Peyer's patch (tissue), 4 donors: ENCODE results near the gene ERICH6.

Source experiments
- CTCF ChIP-seq, 6 experiments: fragments of 450-650 bp in 4 of 6; fragments of 200-600 bp in 2 of 6; sonication (generic) in 1 of 6; IDR thresholded peaks; one replicate each; pipeline ENCODE4 v1.5.1; 2017 to 2019; ENCODE audit warnings: antibody characterized with exemption in 6 of 6, mild to moderate bottlenecking in 3 of 6, moderate library complexity in 1 of 6
- POLR2A ChIP-seq, 2 donors: fragments of 450-650 bp; IDR thresholded peaks; one replicate each; pipeline ENCODE4 v1.5.1; 2017; ENCODE audit warnings: antibody characterized with exemption in 2 of 2, mild to moderate bottlenecking in 2 of 2, moderate library complexity in 2 of 2

DNA sequence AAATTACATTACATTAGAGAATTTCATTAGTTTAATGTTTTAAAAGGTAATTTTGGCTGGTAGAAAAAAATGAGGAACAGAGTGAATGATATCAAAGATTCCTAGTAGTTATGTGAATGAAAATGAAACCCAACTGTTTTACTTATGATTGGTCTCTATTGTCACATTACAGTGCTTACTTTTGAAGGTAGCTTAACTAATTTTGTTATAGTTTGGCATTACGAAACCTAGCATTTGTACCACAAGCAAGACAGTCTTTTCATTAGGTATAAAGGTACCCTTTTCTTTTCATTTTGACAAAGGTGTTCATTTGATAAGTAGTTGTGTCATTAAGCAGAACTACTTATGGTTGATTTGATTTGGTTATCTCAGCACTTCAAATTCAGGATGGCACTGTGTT lies 93.7 kb downstream of the ERICH6 start:
- no peak for TF ChIP-seq CTCF (IDR thresholded peaks at IDR 0.05)
- TF ChIP-seq POLR2A (IDR thresholded peaks at IDR 0.05) = no peak
